Stimulated activated CD8-positive, alpha-beta memory T cell treated with anti-CD3 and anti-CD28 coated beads, Interleukin-7, amount 100 ng/mL, for 1 hour (primary cell): Measurements from ENCODE around the gene RTN4RL2.

ENCODE experiments used
- DNase-seq, 2 donors: peaks; one replicate each; pipeline ENCODE4 v3.0.0-alpha.2; 2020; ENCODE audit warnings: low read depth in 2 of 2

RTN4RL2 gene

GRCh38 chr11:57500515-57500914, 40.2 kb downstream of the RTN4RL2 start:
- DNase-seq: no peak

- DNase-seq: no peak
Measured at GRCh38 chr11:57500926-57501325, 40.6 kb downstream of the RTN4RL2 start.

- DNase-seq: no peak
Measured at GRCh38 chr11:57501953-57502352, 41.6 kb downstream of the RTN4RL2 start.

GRCh38 chr11:57502376-57502775, 42.0 kb downstream of the RTN4RL2 start:
- DNase-seq: no peak

GRCh38 chr11:57502870-57503269, 42.5 kb downstream of the RTN4RL2 start:
- DNase-seq: no peak

- DNase-seq: no peak
Measured at GRCh38 chr11:57504511-57504910, 44.2 kb downstream of the RTN4RL2 start.

GRCh38 chr11:57506522-57506921, 46.2 kb downstream of the RTN4RL2 start:
- no peak for DNase-seq

- no peak for DNase-seq
Measured at GRCh38 chr11:57508341-57509170, 48.2 kb downstream of the RTN4RL2 start.

- no peak for DNase-seq
Measured at GRCh38 chr11:57511741-57512430, 51.6 kb downstream of the RTN4RL2 start.

- no peak for DNase-seq
Measured at GRCh38 chr11:57512646-57513451, 52.5 kb downstream of the RTN4RL2 start.

- DNase-seq: no peak
Measured at GRCh38 chr11:57513452-57513795, 53.1 kb downstream of the RTN4RL2 start.

GRCh38 chr11:57513911-57514537, 53.7 kb downstream of the RTN4RL2 start:
- DNase-seq: no peak

GRCh38 chr11:57514538-57515331, 54.4 kb downstream of the RTN4RL2 start:
- DNase-seq: no peak

GRCh38 chr11:57515332-57516060, 55.2 kb downstream of the RTN4RL2 start, which contains the start of gene SLC43A1:
Gene SLC43A1, minus strand, starts transcription at chr11:57515702. Its CDS starts 1,591 bp downstream, at chr11:57514111.
- DNase-seq: no peak

- DNase-seq: no peak
Measured at GRCh38 chr11:57516061-57516443, 55.7 kb downstream of the RTN4RL2 start.

GRCh38 chr11:57521116-57521515, 60.8 kb downstream of the RTN4RL2 start:
- no peak for DNase-seq

GRCh38 chr11:57523419-57523818, 63.1 kb downstream of the RTN4RL2 start:
- no peak for DNase-seq
